Mucosa of gallbladder (tissue), 1 donor: ENCODE measurements around the gene FAT2. TPM values are rescaled to one million over a fixed set of nuclear protein-coding genes. Genes with fewer than 3 reads are reported as not detected.

Source experiments
- DNase-seq: peaks from one replicate; pipeline ENCODE4 v3.0.0-alpha.2; 2020; ENCODE audit warnings: low spot score
- total RNA-seq: library from RNA; stranded (reverse); gene quantifications from one replicate; pipeline ENCODE4 v1.2.1, GENCODE V29; 2021
- donor health status: DM: no; HTN: no; CAD: no.

The FAT2 gene, protein sequence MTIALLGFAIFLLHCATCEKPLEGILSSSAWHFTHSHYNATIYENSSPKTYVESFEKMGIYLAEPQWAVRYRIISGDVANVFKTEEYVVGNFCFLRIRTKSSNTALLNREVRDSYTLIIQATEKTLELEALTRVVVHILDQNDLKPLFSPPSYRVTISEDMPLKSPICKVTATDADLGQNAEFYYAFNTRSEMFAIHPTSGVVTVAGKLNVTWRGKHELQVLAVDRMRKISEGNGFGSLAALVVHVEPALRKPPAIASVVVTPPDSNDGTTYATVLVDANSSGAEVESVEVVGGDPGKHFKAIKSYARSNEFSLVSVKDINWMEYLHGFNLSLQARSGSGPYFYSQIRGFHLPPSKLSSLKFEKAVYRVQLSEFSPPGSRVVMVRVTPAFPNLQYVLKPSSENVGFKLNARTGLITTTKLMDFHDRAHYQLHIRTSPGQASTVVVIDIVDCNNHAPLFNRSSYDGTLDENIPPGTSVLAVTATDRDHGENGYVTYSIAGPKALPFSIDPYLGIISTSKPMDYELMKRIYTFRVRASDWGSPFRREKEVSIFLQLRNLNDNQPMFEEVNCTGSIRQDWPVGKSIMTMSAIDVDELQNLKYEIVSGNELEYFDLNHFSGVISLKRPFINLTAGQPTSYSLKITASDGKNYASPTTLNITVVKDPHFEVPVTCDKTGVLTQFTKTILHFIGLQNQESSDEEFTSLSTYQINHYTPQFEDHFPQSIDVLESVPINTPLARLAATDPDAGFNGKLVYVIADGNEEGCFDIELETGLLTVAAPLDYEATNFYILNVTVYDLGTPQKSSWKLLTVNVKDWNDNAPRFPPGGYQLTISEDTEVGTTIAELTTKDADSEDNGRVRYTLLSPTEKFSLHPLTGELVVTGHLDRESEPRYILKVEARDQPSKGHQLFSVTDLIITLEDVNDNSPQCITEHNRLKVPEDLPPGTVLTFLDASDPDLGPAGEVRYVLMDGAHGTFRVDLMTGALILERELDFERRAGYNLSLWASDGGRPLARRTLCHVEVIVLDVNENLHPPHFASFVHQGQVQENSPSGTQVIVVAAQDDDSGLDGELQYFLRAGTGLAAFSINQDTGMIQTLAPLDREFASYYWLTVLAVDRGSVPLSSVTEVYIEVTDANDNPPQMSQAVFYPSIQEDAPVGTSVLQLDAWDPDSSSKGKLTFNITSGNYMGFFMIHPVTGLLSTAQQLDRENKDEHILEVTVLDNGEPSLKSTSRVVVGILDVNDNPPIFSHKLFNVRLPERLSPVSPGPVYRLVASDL (N-terminal part only)
- total RNA-seq, result 0.03 TPM

- no peak for DNase-seq
These were observed at the start of gene FAT2 for GRCh38 chr5:151591144-151591819. Gene FAT2, minus strand, starts transcription at chr5:151591331. Its CDS starts 22,400 bp downstream, at chr5:151568931.

DNA sequence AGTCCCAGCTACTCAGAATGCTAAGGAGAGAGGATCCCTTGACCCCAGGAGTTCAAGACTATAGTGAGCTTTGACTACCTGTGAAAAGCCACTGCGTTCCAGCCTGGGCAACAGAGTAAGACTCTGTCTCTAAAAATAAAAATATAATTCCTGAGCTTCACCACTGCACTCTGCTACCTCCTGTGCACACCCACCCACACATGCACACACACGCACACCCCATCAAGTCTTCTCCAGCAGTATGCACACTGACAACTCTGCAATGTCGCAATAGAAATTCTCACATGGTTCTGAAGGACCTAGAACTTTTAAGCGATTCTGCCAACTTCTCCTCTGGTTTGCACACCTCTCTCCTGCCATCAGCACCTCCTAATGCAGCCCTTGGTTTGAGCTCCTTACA, 47.5 kb upstream of the FAT2 start:
- no peak for DNase-seq

DNA sequence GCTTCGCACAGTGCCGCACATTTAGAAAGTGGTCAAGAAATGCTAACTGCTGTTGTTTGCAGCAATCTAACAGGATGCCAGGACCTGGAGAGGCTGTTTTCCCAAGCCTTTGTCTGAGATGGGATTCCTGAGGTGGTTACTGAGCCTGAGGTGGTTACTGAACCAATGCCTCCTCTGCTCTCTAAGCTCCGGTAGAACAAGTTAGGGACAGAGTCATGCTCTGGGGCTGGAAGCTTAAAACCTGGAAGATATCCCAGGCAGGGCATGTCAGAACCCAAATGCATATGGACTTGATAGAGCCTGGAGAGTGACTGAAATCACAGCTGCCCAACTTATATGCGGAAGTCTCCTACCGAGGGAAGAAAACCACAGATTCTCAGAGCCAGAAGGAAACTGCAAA, 46.5 kb upstream of the FAT2 start:
- no peak for DNase-seq

GRCh38 chr5:151633892-151634291, 42.8 kb upstream of the FAT2 start:
- DNase-seq, result no peak

- no peak for DNase-seq
These were observed 41.8 kb upstream of the FAT2 start for GRCh38 chr5:151632941-151633340.

GRCh38 chr5:151632524-151632923, 41.4 kb upstream of the FAT2 start:
- no peak for DNase-seq

- DNase-seq, result no peak
These were observed 40.8 kb upstream of the FAT2 start for GRCh38 chr5:151631941-151632340.

- DNase-seq, result no peak
These were observed 39.0 kb upstream of the FAT2 start for GRCh38 chr5:151630088-151630487.

GRCh38 chr5:151628112-151628823, 37.1 kb upstream of the FAT2 start:
- DNase-seq, result no peak

DNA sequence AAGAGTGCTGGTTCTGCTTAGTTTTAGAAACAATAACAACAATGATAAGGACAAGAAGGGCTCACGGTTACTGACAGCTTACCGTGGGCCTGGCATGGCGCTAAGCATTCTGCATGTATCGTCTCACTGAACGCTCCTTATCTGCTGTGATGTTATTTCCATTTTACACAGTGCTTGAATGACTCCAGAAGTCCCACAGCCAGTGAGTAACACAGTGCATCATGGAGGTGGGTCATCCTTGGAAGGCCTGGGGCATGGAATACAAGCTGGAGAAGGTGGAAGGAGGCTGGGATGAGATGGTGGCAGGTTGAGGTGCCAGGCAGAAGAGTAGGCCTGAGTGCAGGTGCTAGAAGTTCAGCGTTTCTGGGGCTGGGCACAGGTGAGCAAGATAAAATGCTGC, 36.5 kb upstream of the FAT2 start:
- DNase-seq, result no peak

DNA sequence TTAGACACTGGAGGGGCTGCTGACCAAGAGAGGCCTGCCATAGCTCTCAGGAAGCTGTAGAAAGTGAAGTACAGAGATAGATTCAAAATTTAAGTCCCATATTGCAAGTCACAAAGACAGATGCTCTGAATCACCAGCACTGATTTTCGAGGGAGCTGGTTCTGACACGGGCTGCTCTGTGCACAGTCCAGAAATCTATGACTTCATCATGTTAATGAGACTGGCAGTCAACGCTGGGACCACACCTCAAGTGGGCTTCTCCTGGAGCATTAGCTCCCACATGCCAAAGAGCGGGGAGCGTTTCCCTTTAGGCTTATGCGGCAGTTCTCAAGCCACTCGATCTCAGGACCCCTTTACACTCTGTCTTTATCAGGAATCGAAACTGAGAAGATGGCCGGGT, 34.2 kb upstream of the FAT2 start:
- no peak for DNase-seq

- DNase-seq, result no peak
These were observed 33.3 kb upstream of the FAT2 start for GRCh38 chr5:151624476-151624875.

- no peak for DNase-seq
These were observed 31.4 kb upstream of the FAT2 start for GRCh38 chr5:151622367-151623088.

DNA sequence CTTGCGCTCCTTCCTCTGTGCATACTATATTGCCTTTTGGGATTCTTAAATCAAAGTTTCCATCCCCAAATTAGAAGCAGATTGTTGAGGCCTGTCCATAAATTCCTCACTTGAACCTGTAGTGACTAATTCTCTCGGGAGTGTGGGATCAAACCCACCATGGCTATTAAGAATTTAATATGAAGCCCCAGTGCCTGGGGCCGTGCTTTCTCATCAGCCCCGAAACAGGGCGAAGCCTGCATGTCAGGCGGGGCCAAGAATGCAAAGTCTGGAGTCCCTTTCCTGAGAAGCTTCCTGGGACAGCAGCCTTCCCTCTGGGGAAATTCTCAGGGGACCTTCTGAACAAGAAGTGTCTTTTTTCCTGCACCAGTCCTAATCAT, 29.3 kb upstream of the FAT2 start:
- DNase-seq, result no peak

DNA sequence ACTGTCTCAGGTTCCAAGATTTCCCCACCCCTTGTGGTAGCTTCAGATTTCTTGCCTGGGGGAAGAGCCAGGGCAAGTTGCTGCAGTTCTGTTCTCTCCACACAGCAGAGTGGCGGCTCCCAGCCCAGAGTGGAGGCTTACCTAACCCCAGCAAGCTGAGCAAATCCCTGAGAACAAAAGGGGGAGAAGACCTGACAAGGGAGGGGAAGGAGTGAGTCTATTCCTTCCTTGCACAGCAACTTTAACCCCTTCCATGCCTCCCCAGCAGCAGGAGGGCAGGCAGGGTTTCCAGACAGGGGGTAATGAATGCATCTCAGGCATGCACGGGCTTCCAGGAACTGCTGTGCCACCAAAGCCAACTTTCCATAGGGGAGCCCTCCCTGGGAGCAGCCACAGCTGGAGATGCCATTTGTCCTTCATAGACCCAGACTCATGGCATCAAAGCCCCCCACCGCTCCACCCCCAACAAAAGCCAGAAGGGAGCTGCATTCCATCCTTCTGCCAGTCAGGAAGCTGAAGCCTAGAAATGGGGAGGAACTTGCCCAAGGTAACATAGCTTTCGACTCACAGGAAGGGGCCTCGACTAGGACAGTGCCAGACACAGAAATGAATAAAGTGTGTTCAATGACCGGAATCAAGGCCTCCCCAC, 28.8 kb upstream of the FAT2 start:
- no peak for DNase-seq

GRCh38 chr5:151618907-151619306, 27.8 kb upstream of the FAT2 start:
- no peak for DNase-seq

GRCh38 chr5:151617841-151618710, 26.9 kb upstream of the FAT2 start:
- DNase-seq, result peak; percentile 33

DNA sequence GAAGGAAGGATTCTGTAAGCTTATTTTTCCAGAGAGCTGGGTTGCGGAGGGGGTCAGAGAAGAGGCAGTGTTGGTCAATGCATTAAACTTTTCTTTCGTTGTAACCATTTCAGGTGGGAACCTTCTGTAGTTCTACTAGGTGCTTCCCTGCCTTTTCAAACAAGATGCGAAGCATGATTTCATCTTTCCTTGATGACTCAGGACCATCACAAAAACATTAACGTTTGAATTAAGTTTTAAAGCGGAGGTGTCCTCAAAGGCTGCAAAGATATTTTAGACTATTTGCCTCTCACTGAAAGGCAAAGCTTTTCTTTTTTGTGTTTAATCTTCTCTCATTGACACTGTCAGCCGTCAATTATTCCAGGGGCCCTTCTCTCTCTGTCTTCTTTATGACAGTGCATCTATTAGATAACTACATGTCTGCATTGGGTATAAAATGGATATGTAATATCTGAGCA, 26.3 kb upstream of the FAT2 start:
- no peak for DNase-seq

DNA sequence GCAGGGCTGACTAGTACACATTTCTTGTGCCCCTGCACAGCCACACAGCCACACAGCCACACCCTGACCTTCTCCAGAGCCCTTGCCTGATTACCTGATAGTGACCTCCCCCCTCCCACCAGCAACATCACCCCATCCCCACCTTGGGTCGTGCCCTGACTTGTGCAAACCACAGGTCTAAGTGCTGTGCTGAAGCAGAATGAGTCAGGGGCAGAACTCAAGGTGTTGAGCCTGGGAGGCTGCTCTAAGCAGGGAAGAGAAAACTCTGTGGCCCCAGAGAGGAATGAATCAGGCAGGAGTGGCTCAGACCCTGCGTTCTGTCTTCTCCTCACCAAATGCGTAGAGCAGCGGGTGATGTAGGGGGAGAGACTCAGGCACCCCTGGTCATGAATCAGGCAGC, 24.3 kb upstream of the FAT2 start:
- DNase-seq, result no peak
